Measurements from ENCODE around the gene MYOG.
A peak's percentile ranks its signal among the peaks of the same experiment; 100 is the strongest.

Gene MYOG

GRCh38 chr1:203090421-203091198 is 4.8 kb upstream of the MYOG start:
- DNase-seq (ENCODE audit: low spot score): no peak

GRCh38 chr1:203089651-203090045 is 3.8 kb upstream of the MYOG start:
- DNase-seq (ENCODE audit: low spot score): peak; percentile 56

GRCh38 chr1:203089001-203089650 is 3.3 kb upstream of the MYOG start:
- DNase-seq (ENCODE audit: low spot score): no peak

- DNase-seq (ENCODE audit: low spot score): no peak
These were observed 2.6 kb upstream of the MYOG start for GRCh38 chr1:203088441-203088840.

GRCh38 chr1:203086992-203087763 is 1.4 kb upstream of the MYOG start:
- no peak for DNase-seq (ENCODE audit: low spot score)

GRCh38 chr1:203084588-203085527 is 954 bp downstream of the MYOG start:
- no peak for DNase-seq (ENCODE audit: low spot score)

GRCh38 chr1:203083463-203083921 is 2.3 kb downstream of the MYOG start:
- no peak for DNase-seq (ENCODE audit: low spot score)

- no peak for DNase-seq (ENCODE audit: low spot score)
These were observed 3.0 kb downstream of the MYOG start for GRCh38 chr1:203082571-203083462.

- DNase-seq (ENCODE audit: low spot score): no peak
These were observed 3.6 kb downstream of the MYOG start for GRCh38 chr1:203082231-203082505.

GRCh38 chr1:203081465-203082230 is 4.2 kb downstream of the MYOG start:
- no peak for DNase-seq (ENCODE audit: low spot score)

GRCh38 chr1:203080456-203080855 is 5.4 kb downstream of the MYOG start:
- DNase-seq (ENCODE audit: low spot score): no peak

- no peak for DNase-seq (ENCODE audit: low spot score)
These were observed 7.3 kb downstream of the MYOG start for GRCh38 chr1:203078478-203078877.

- DNase-seq (ENCODE audit: low spot score): no peak
These were observed 7.9 kb downstream of the MYOG start for GRCh38 chr1:203077956-203078355.

GRCh38 chr1:203077367-203077766 is 8.4 kb downstream of the MYOG start:
- no peak for DNase-seq (ENCODE audit: low spot score)

GRCh38 chr1:203076031-203076511 is 9.7 kb downstream of the MYOG start:
- no peak for DNase-seq (ENCODE audit: low spot score)

- DNase-seq (ENCODE audit: low spot score): no peak
These were observed 10.4 kb downstream of the MYOG start for GRCh38 chr1:203075236-203076030.

- DNase-seq (ENCODE audit: low spot score): no peak
These were observed 11.2 kb downstream of the MYOG start for GRCh38 chr1:203074610-203075009.

GRCh38 chr1:203073469-203073868 is 12.3 kb downstream of the MYOG start:
- DNase-seq (ENCODE audit: low spot score): no peak

- DNase-seq (ENCODE audit: low spot score): no peak
These were observed 12.9 kb downstream of the MYOG start for GRCh38 chr1:203072911-203073310.
